Retinal pigment epithelial cell (primary cell): ENCODE data around the gene PRTFDC1.
"Not testable (repeated sequence)": the region's sequence is repeated elsewhere in the genome, so short reads cannot be mapped to it uniquely, and the experiment has no call there.

Experiments
- DNase-seq: peaks from one replicate; pipeline ENCODE4 v3.0.0-alpha.2; 2010; ENCODE audit warnings: low read depth
- H3K4me3 ChIP-seq: 2 replicates; pipeline ENCODE4 v1.5.1; 2011; ENCODE audit warnings: mild to moderate bottlenecking, low read length, control low read depth, moderate library complexity
- TF ChIP-seq, protein P1 (sequence below): conservative IDR thresholded peaks from 2 replicates; pipeline ENCODE4 v1.5.1; 2011; ENCODE audit warnings: low read depth, low read length, control low read depth, inconsistent platforms

PRTFDC1 gene

DNA sequence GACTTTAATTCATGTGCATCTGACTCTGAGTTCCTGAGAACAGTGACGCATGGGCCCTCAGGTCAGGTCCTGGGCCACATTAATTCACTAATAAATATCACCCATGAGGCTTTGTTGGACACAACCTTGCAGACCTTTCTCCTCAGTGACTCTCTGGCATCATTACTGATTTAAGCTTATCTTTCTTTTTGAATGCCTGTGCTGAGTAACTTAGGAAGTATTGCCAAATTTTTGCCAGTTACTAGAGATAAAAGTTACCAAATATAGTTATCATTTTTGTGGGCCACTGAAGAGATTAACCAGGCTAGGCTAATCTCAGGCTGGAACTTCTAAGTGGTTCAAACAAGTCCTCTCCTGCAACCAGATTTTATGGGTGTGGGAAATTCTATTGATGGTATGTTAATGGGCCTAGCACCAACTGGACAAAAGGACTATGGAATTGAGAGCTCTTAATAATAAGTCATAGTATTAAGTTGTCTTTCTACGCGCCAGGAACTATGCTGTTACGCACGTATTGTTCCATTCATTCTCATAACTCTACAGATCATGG is 28.8 kb upstream of the PRTFDC1 start:
- H3K4me3 ChIP-seq = no peak overlapping the region
- TF ChIP-seq, protein P1, sequence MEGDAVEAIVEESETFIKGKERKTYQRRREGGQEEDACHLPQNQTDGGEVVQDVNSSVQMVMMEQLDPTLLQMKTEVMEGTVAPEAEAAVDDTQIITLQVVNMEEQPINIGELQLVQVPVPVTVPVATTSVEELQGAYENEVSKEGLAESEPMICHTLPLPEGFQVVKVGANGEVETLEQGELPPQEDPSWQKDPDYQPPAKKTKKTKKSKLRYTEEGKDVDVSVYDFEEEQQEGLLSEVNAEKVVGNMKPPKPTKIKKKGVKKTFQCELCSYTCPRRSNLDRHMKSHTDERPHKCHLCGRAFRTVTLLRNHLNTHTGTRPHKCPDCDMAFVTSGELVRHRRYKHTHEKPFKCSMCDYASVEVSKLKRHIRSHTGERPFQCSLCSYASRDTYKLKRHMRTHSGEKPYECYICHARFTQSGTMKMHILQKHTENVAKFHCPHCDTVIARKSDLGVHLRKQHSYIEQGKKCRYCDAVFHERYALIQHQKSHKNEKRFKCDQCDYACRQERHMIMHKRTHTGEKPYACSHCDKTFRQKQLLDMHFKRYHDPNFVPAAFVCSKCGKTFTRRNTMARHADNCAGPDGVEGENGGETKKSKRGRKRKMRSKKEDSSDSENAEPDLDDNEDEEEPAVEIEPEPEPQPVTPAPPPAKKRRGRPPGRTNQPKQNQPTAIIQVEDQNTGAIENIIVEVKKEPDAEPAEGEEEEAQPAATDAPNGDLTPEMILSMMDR = no peak
- DNase-seq = peak; percentile 45

DNA sequence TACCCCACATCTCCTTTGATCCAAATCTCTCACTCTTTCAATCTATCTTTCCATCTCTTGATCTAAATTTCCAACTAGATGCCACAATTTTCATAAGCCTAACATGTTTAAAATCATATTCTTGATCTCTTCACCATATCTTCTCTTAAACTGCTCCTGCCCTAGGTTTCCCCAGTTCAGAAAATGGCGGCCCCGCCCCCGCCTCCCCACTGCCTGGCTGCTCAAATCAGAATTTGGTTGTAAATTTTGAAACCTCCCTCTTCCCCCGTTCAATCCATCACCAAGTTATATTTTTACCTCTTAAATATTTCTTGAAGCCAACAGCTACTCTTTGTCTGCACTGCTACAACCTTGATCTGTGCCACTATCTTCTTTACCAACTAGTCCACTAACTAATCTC is 27.3 kb upstream of the PRTFDC1 start:
- DNase-seq = no peak
- TF ChIP-seq, protein P1 = no peak
- H3K4me3 ChIP-seq = no peak overlapping the region

DNA sequence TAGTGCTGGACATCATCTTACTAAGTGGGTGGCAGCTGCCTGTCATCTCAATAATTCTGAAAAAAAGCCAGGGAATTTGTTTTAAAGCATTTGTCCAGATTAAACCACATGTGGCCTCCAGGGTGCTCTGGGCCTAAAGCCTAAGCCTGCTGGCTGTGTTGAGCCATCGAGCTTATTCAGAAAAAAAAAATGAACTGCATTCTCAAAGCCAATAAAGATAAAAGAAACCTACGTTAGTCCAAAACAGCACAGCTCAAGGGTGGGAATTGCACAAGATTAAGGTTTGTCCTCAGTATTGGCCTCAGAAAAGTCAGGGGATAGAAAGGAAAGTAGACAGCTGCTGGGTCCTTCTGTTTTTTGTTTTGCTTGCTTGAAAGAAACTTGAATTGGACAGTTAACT is 22.6 kb upstream of the PRTFDC1 start:
- TF ChIP-seq, protein P1 = peak; percentile 37
- DNase-seq = no peak
- no peak overlapping the region for H3K4me3 ChIP-seq

DNA sequence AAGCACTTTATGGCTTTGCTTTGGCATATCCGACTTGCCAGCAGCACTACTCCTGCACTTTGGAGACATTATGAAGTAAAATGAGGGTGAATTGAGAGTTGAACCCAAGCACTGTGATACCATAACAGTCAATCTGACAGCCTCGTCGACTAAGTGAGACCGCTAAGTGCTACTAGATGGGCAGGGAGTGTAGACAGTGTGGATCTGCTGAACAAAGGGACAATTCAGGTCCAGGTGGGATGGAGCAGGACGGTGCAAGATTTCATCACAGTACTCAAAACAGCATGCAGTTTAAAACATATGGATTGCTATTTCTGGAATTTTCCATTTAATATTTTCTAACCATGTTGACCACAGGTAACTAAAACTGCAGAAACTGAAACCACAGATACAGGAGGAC is 20.8 kb upstream of the PRTFDC1 start:
- no peak for DNase-seq
- no peak overlapping the region for H3K4me3 ChIP-seq
- TF ChIP-seq, protein P1 = no peak

DNA sequence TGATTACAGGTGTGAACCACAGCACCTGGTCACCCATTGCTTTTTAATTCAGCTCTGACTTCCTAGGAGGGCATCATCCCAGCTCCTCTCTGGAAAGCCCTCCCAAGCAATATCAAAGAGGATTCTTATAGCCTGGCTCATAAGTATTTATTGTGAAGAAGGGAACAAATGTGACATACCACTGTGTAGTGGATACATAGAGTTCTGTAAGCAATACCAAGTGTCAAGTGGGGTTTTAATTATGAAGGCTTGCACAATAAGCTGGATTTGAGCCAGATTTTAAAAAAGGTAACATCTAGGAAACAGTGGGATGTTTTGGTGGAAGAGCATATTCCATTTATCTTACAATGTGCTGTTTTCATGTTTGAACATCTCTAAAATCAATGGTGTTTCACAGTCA is 19.0 kb upstream of the PRTFDC1 start:
- TF ChIP-seq, protein P1 = no peak
- H3K4me3 ChIP-seq = no peak overlapping the region
- no peak for DNase-seq

DNA sequence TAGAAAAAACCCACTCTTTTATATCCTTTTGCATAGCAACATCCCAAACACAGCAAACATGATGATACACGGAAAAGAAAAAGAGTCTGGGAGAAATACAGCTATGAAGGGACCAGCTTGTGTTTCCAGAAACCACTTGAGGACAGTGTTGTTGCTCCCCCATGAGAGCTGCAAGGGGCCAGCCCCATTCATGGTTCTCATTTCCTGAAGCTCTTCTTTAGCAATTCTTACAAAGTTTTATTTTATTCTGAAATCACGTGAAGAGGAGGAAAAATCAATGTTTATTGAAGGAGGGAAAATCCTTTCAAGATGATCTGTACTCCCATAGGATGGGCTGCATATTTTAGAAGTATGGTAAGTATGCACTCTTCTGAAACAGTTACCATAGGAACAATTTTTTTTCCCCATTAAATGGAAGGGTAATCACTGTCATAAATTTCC is 17.5 kb upstream of the PRTFDC1 start:
- TF ChIP-seq, protein P1 = no peak
- no peak for DNase-seq
- no peak overlapping the region for H3K4me3 ChIP-seq

DNA sequence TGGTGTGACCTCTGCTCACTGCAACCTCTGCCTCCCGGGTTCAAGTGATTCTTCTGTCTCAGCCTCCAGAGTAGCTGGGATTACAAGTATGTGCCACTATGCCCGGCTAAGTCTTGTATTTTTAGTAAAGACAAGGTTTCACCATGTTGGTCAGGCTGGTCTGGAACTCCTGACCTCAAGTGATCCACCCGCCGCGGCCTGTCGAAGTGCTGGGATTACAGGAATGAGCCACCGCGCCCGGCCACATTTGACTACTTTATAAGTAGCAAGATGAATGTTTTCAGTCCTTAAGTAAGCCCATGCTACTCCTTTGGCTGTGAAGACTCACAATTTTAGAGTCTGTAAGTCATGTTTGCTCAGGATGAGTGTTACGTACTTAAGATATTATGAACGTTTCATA is 16.5 kb upstream of the PRTFDC1 start:
- H3K4me3 ChIP-seq, DNase-seq: not testable (repeated sequence)

DNA sequence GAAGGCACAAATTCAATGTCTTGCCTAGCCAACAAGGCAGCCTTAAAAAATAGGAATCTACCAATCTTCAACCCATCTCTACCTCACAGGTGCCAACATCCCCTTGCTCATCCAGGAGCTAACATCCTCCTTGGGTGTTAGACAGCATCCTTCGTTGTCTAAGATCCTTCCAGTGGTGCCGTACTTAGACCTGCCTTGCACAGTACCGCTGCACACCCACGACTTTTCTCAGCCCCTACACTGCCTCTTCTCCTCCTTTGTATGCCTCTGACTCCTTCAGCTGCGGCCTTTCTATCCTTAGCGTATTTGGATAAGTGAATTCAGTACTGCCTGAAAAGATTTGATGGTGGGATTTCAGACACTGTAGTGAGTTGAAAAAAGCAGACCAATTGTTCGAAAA is 15.9 kb upstream of the PRTFDC1 start:
- no peak overlapping the region for H3K4me3 ChIP-seq
- DNase-seq = no peak
- TF ChIP-seq, protein P1 = no peak
